ELR (cell line): Measurements from ENCODE around the gene TOMM6.

ENCODE experiments used
- DNase-seq: peaks from one replicate; pipeline ENCODE4 v3.0.0-alpha.2; 2015; ENCODE audit warnings: low read depth

Gene TOMM6

DNA sequence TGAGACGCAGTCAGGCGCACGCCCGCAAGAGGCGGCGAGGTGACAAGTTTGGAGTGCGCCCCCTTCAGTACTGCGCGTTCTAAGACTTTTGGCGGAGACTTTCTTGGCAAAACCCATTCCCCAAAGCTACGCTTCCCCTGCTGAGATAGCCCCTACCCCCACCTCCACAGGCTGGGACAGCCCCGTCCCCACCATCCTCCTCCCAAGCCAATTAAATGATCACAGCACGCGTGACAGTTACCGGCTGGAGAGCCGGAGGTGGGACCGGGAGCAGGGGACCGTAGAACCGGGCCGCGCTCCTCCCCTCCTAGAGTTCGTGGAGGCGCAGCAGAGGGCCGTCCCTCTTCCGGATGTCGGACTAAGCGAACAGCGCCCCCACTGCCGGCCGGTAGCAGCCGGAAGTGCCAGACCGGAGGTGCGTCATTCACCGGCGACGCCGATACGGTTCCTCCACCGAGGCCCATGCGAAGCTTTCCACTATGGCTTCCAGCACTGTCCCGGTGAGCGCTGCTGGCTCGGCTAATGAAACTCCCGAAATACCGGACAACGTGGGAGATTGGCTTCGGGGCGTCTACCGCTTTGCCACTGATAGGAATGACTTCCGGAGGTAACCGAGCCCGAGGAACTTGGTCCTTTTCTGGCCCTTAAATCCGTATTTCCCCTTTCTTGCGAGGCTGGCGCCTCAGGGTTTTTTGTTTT is at the start of gene TOMM6:
TSS of gene TOMM6 (plus strand) at position 476 of the 699 bp plus-strand sequence. CDS start at position 480, 4 bp downstream.
- DNase-seq = peak; percentile 97

DNA sequence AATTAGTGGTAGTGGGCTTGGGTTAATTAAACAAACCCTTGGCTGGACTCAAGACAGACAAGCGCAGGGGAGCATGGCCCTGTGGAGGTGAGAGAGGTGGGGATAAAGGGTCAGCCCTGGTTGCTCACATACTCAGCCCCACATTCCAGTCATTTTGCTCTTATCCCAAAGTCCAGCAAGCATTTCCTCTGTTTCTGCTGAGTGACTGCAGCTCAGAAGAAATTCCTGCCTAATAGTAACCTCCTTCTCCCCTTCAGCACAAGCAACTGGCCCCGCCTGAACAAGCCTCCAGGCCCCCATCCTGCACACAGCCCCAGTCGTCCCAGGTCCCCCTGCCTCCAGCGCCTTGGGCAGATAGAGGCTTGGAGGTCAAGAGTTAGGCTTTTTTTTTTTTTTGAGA is 48.5 kb upstream of the TOMM6 start:
- DNase-seq = no peak

- no peak for DNase-seq
Measured at GRCh38 chr6:41740366-41741162, 46.9 kb upstream of the TOMM6 start.

DNA sequence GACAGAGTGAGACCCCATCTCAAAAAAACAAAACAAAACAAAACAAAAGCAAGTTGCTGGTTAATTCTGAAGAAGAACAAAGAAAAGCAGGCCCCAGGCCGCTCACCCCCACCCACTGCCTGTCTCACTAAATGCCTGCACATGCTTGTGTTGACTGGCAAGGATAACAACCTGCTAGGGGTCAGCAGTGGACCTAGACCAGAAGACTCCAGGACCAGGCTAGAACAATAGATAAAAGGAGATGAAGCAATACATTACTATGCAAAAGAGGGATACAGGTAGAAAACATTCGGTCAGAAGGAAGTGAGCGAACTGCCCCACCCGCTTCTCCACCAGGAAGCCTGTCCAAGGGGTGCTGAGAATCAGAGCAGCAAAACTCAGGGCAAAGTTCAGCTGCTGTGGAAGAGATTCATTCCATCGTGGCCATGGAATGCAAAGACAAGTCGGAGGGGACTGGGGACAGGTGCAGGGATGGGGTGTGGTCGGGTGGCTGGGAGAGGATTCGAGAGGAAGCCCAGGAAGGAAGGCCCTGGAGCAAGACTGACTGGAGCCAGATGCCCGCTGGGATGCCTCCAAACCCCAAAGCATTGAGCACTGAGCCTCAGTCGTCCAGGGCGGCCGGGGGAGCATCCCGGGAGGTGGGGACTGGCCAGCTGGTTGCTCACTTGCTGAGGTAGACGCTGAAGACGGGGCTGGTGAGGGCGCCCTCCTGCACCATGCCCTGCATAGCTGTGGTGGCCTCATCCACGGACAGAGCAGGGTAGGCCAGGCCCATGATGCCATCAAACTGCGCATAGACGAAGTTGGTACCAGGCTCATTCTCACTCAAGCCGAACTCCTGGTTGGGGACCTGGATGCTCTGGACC is 45.6 kb upstream of the TOMM6 start:
- DNase-seq = no peak

GRCh38 chr6:41743406-41744235 is 43.9 kb upstream of the TOMM6 start:
- no peak for DNase-seq

GRCh38 chr6:41744236-41744787 is 43.2 kb upstream of the TOMM6 start:
- DNase-seq = no peak

DNA sequence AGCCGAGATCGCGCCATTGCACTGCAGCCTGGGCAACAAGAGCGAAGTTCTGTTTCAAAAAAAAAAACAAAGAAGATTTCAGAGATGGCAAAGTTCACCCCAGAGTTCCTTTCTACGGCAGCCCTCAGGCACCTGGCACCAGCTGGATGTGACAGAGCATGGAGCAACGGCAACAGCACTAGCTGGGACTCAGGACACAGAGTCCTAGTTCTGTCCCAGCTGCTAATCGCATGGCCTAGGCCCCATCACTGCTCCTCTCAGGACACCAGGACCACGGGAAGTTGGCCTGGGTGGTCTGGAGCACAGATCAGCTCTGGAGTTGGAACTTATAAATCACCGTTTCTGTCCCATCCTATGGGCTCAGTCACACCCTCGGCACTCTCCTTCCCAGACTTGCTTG is 41.4 kb upstream of the TOMM6 start:
- no peak for DNase-seq

GRCh38 chr6:41747256-41748101 is 40.0 kb upstream of the TOMM6 start, which contains the start of gene PGC:
PGC (minus strand) TSS chr6:41747397; CDS start chr6:41747334, 63 bp downstream.
- no peak for DNase-seq

DNA sequence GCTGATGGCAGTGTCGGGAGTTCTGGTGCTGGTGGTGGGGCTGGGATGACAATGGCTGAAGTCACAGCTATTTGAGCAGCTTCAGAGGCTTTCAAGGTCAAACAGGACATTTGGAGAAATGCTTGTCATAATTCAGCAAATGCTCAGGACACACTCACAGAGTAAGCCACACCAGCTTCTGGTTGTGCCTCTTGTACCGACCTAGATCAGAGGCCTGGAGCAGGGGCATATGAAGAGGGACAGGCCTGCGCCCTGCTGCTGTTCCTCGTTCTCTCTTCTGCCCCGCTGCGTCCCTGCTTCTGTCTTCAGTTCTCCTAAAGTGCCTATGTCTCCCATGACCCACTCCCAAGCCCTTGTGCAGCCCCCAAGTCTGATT is 39.4 kb upstream of the TOMM6 start:
- DNase-seq = no peak

DNA sequence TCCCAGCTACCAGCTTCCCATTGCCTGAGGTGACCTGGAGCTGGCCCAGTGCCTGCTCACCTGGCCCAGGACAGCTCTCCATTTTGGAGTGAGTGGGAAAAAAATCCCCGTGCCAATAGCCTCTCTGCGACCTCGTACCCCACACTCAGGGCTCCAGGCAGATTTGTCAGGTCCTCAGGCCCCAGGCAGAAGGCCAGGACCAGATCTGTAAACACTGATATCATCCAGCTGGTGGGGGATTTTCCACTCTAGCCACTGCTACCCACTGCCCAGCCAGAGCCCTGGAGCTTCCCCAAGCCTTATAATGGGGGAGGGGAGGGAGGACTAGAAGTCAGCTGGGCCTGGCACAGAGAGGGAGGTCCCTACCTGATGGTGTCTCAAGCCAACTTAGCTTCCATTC is 39.0 kb upstream of the TOMM6 start:
- no peak for DNase-seq

GRCh38 chr6:41750374-41750773 is 37.1 kb upstream of the TOMM6 start:
- DNase-seq = no peak

- no peak for DNase-seq
Measured at GRCh38 chr6:41755895-41756294, 31.6 kb upstream of the TOMM6 start.

GRCh38 chr6:41756354-41756753 is 31.1 kb upstream of the TOMM6 start:
- DNase-seq = no peak

GRCh38 chr6:41757271-41757670 is 30.2 kb upstream of the TOMM6 start:
- no peak for DNase-seq

- DNase-seq = no peak
Measured at GRCh38 chr6:41757931-41758640, 29.4 kb upstream of the TOMM6 start.

DNA sequence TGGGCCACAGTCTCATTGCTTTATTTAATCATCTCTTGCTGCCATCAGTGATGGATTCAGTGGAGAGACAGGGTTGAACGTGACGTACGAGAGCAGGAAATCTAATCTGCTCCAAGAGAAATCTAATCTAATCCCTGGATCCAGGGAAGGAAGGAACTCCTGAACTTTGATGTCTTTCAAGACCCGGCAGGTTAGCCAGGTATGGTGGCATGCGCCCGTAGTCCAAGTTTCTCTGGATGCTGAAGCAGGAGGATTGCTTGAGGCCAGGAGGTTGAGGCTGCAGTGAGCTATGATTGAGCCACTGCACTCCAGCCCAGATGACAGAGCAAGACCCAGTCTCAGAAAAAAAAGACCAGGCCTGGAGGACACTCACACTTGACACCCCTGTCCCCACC is 28.9 kb upstream of the TOMM6 start:
- DNase-seq = no peak

- no peak for DNase-seq
Measured at GRCh38 chr6:41759106-41759904, 28.2 kb upstream of the TOMM6 start.

GRCh38 chr6:41759905-41760579 is 27.5 kb upstream of the TOMM6 start:
- no peak for DNase-seq
